Measurements from ENCODE around the gene RPL6.

RPL6 gene

GRCh38 chr12:112381883-112382796 lies 27.3 kb downstream of the RPL6 start, which contains the start of gene HECTD4:
Gene HECTD4 (minus strand): TSS chr12:112382431. CDS start chr12:112382128, 303 bp downstream.
- TF ChIP-seq, protein P1, sequence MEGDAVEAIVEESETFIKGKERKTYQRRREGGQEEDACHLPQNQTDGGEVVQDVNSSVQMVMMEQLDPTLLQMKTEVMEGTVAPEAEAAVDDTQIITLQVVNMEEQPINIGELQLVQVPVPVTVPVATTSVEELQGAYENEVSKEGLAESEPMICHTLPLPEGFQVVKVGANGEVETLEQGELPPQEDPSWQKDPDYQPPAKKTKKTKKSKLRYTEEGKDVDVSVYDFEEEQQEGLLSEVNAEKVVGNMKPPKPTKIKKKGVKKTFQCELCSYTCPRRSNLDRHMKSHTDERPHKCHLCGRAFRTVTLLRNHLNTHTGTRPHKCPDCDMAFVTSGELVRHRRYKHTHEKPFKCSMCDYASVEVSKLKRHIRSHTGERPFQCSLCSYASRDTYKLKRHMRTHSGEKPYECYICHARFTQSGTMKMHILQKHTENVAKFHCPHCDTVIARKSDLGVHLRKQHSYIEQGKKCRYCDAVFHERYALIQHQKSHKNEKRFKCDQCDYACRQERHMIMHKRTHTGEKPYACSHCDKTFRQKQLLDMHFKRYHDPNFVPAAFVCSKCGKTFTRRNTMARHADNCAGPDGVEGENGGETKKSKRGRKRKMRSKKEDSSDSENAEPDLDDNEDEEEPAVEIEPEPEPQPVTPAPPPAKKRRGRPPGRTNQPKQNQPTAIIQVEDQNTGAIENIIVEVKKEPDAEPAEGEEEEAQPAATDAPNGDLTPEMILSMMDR (IDR thresholded peaks at IDR 0.05; ENCODE audit: low read depth, low read length), result no peak
- H3K4me3 ChIP-seq (ENCODE audit: low read depth, low read length), result peak within 1 kb of the TSS; percentile 79

GRCh38 chr12:112381406-112381882 lies 28.0 kb downstream of the RPL6 start:
- H3K4me3 ChIP-seq (ENCODE audit: low read depth, low read length), result peak overlapping the region; percentile 79
- TF ChIP-seq, protein P1 (IDR thresholded peaks at IDR 0.05; ENCODE audit: low read depth, low read length), result no peak

- TF ChIP-seq, protein P1 (IDR thresholded peaks at IDR 0.05; ENCODE audit: low read depth, low read length), result no peak
- H3K4me3 ChIP-seq (ENCODE audit: low read depth, low read length), result peak overlapping the region; percentile 79
Measured at GRCh38 chr12:112380663-112381405, 28.6 kb downstream of the RPL6 start.

DNA sequence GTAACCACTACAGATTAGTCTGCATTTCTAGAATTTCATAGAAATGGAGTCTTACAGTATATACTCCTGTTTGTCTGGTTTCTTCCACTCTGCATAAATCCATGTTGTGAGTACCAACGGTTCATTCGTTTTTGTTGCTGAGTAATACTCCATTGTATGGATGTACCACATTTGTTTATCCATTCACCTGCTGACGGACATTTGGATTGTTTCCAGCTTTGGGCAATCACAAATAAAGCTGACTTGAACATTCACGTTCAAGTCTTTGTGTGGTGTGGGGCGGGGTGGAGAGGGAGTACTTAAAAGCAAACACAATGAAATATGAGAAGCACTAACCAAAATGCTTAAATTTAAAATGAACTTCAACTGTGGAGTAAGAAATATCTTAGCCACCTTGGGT lies 34.3 kb downstream of the RPL6 start:
- TF ChIP-seq, protein P1 (IDR thresholded peaks at IDR 0.05; ENCODE audit: low read depth, low read length), result no peak
- no peak overlapping the region for H3K4me3 ChIP-seq (ENCODE audit: low read depth, low read length)

GRCh38 chr12:112374166-112374740 lies 35.2 kb downstream of the RPL6 start:
- no peak overlapping the region for H3K4me3 ChIP-seq (ENCODE audit: low read depth, low read length)
- TF ChIP-seq, protein P1 (IDR thresholded peaks at IDR 0.05; ENCODE audit: low read depth, low read length), result no peak

DNA sequence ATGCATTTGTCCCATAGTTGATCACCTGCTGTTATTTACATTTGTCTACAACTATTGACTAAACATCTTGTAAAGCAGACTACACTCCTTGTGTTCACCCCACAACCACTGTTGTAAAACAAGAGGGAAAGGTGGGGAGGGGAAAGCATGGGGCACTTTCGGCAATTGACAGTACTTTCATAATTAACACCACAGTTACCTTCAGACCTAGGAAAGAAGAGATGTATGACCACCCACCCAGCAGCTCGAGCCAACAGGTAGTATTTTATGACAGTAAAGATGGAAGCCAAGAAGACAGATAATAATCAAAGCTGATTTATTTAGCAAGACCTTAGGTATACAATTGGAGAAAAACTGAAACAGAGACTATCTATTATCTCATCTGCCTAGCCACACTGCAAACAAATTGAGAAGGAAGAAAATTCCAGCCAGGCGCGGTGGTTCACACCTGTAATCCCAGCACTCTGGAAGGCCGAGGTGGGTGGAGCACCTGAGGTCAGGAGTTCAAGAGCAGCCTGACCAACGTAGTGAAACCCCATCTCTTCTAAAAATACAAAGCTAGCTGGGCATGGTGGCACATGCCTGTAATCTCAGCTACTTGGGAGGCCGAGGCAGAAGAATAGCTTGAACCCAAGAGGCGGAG lies 38.4 kb downstream of the RPL6 start:
- H3K4me3 ChIP-seq (ENCODE audit: low read depth, low read length), result no peak overlapping the region
- TF ChIP-seq, protein P1 (IDR thresholded peaks at IDR 0.05; ENCODE audit: low read depth, low read length), result no peak

All from WI38 (cell line).